ENCODE results near the gene LRP6. TPM values are rescaled to one million over a fixed set of nuclear protein-coding genes. Genes with fewer than 3 reads are reported as not detected.

LRP6 gene
- total and polyA plus RNA-seq, 2 experiments from 2014 or later: 29.1 to 73.8 TPM

DNA sequence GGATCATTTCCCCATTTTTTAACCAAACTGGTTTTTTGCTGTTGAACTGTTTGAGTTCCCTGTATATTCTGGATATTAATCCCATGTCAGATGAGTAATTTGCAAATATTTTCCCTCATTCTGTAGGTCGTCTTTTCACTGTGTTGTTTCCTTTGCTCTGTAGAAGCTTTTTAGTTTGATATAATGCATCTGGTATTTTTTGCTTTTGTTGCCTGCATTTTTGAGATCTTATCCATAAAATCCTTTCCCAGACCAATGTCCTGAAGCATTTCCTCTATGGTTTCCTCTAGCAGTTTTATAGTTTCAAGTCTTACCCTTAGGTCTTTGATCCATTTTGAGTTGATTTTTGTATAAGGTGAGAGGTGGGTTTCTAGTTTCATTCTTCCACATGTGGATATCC lies 71.3 kb downstream of the LRP6 start:
- H3K4me1 ChIP-seq (ENCODE audit: insufficient read depth): no peaks in the 10 kb centered on the region
- peaks cover 88% of the 10 kb centered on the region for H3K79me2 ChIP-seq (replicated peaks; ENCODE audit: insufficient read depth)
- no peaks in the 10 kb centered on the region for H3F3A ChIP-seq (replicated peaks; ENCODE audit: low read depth)
- H3K9me2 ChIP-seq (ENCODE audit: insufficient read depth): no peaks in the 10 kb centered on the region
- Mint-ChIP-seq H3K4me3 (no peak overlapping the region), H3K4me1 (peaks cover 5% of the 10 kb centered on the region; the same call in 1 of the 3 replicates), H3K9me3 (peaks cover 4% of the 10 kb centered on the region; the same call in 1 of the 3 replicates), H3K27ac (peak overlapping the region; percentile 40; the same call in 1 of the 2 replicates), H3K27me3 (ENCODE audit: insufficient read depth, low read depth, poor library complexity) (no peaks in the 10 kb centered on the region), H3K36me3 (ENCODE audit: low read depth) (peaks cover 37% of the 10 kb centered on the region)
- TF ChIP-seq EZH2phosphoT487 (IDR thresholded peaks at IDR 0.05; ENCODE audit: unreplicated experiment) (no peak), EZH2 (IDR thresholded peaks at IDR 0.05; ENCODE audit: low read depth, unreplicated experiment) (no peak), POLR2AphosphoS5 (IDR thresholded peaks at IDR 0.05; ENCODE audit: low read depth) (no peak), JUNB (IDR thresholded peaks at IDR 0.05; ENCODE audit: unreplicated experiment) (no peak), CREB1 (CRISPR knock-in tag; IDR thresholded peaks at IDR 0.05; ENCODE audit: low read depth) (no peak), ZNF331 (CRISPR knock-in tag; IDR thresholded peaks at IDR 0.05; ENCODE audit: low read depth) (no peak), ZNF114 (CRISPR knock-in tag; IDR thresholded peaks at IDR 0.05) (no peak), NANOG (IDR thresholded peaks at IDR 0.05; ENCODE audit: borderline replicate concordance) (no peak), STAT1 (IDR thresholded peaks at IDR 0.05; ENCODE audit: unreplicated experiment) (no peak)
- TF ChIP-seq, protein P1, sequence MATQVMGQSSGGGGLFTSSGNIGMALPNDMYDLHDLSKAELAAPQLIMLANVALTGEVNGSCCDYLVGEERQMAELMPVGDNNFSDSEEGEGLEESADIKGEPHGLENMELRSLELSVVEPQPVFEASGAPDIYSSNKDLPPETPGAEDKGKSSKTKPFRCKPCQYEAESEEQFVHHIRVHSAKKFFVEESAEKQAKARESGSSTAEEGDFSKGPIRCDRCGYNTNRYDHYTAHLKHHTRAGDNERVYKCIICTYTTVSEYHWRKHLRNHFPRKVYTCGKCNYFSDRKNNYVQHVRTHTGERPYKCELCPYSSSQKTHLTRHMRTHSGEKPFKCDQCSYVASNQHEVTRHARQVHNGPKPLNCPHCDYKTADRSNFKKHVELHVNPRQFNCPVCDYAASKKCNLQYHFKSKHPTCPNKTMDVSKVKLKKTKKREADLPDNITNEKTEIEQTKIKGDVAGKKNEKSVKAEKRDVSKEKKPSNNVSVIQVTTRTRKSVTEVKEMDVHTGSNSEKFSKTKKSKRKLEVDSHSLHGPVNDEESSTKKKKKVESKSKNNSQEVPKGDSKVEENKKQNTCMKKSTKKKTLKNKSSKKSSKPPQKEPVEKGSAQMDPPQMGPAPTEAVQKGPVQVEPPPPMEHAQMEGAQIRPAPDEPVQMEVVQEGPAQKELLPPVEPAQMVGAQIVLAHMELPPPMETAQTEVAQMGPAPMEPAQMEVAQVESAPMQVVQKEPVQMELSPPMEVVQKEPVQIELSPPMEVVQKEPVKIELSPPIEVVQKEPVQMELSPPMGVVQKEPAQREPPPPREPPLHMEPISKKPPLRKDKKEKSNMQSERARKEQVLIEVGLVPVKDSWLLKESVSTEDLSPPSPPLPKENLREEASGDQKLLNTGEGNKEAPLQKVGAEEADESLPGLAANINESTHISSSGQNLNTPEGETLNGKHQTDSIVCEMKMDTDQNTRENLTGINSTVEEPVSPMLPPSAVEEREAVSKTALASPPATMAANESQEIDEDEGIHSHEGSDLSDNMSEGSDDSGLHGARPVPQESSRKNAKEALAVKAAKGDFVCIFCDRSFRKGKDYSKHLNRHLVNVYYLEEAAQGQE (IDR thresholded peaks at IDR 0.05; ENCODE audit: unreplicated experiment): no peak
- TF ChIP-seq, protein P2, sequence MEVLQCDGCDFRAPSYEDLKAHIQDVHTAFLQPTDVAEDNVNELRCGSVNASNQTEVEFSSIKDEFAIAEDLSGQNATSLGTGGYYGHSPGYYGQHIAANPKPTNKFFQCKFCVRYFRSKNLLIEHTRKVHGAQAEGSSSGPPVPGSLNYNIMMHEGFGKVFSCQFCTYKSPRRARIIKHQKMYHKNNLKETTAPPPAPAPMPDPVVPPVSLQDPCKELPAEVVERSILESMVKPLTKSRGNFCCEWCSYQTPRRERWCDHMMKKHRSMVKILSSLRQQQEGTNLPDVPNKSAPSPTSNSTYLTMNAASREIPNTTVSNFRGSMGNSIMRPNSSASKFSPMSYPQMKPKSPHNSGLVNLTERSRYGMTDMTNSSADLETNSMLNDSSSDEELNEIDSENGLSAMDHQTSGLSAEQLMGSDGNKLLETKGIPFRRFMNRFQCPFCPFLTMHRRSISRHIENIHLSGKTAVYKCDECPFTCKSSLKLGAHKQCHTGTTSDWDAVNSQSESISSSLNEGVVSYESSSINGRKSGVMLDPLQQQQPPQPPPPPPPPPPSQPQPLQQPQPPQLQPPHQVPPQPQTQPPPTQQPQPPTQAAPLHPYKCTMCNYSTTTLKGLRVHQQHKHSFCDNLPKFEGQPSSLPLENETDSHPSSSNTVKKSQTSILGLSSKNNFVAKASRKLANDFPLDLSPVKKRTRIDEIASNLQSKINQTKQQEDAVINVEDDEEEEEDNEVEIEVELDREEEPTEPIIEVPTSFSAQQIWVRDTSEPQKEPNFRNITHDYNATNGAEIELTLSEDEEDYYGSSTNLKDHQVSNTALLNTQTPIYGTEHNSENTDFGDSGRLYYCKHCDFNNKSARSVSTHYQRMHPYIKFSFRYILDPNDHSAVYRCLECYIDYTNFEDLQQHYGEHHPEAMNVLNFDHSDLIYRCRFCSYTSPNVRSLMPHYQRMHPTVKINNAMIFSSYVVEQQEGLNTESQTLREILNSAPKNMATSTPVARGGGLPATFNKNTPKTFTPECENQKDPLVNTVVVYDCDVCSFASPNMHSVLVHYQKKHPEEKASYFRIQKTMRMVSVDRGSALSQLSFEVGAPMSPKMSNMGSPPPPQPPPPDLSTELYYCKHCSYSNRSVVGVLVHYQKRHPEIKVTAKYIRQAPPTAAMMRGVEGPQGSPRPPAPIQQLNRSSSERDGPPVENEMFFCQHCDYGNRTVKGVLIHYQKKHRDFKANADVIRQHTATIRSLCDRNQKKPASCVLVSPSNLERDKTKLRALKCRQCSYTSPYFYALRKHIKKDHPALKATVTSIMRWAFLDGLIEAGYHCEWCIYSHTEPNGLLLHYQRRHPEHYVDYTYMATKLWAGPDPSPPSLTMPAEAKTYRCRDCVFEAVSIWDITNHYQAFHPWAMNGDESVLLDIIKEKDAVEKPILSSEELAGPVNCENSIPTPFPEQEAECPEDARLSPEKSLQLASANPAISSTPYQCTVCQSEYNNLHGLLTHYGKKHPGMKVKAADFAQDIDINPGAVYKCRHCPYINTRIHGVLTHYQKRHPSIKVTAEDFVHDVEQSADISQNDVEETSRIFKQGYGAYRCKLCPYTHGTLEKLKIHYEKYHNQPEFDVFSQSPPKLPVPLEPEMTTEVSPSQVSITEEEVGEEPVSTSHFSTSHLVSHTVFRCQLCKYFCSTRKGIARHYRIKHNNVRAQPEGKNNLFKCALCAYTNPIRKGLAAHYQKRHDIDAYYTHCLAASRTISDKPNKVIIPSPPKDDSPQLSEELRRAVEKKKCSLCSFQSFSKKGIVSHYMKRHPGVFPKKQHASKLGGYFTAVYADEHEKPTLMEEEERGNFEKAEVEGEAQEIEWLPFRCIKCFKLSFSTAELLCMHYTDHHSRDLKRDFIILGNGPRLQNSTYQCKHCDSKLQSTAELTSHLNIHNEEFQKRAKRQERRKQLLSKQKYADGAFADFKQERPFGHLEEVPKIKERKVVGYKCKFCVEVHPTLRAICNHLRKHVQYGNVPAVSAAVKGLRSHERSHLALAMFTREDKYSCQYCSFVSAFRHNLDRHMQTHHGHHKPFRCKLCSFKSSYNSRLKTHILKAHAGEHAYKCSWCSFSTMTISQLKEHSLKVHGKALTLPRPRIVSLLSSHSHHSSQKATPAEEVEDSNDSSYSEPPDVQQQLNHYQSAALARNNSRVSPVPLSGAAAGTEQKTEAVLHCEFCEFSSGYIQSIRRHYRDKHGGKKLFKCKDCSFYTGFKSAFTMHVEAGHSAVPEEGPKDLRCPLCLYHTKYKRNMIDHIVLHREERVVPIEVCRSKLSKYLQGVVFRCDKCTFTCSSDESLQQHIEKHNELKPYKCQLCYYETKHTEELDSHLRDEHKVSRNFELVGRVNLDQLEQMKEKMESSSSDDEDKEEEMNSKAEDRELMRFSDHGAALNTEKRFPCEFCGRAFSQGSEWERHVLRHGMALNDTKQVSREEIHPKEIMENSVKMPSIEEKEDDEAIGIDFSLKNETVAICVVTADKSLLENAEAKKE (CRISPR knock-in tag; IDR thresholded peaks at IDR 0.05): no peak
- TF ChIP-seq, protein P3, sequence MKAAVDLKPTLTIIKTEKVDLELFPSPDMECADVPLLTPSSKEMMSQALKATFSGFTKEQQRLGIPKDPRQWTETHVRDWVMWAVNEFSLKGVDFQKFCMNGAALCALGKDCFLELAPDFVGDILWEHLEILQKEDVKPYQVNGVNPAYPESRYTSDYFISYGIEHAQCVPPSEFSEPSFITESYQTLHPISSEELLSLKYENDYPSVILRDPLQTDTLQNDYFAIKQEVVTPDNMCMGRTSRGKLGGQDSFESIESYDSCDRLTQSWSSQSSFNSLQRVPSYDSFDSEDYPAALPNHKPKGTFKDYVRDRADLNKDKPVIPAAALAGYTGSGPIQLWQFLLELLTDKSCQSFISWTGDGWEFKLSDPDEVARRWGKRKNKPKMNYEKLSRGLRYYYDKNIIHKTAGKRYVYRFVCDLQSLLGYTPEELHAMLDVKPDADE (IDR thresholded peaks at IDR 0.05): no peak
- TF ChIP-seq, protein P4, sequence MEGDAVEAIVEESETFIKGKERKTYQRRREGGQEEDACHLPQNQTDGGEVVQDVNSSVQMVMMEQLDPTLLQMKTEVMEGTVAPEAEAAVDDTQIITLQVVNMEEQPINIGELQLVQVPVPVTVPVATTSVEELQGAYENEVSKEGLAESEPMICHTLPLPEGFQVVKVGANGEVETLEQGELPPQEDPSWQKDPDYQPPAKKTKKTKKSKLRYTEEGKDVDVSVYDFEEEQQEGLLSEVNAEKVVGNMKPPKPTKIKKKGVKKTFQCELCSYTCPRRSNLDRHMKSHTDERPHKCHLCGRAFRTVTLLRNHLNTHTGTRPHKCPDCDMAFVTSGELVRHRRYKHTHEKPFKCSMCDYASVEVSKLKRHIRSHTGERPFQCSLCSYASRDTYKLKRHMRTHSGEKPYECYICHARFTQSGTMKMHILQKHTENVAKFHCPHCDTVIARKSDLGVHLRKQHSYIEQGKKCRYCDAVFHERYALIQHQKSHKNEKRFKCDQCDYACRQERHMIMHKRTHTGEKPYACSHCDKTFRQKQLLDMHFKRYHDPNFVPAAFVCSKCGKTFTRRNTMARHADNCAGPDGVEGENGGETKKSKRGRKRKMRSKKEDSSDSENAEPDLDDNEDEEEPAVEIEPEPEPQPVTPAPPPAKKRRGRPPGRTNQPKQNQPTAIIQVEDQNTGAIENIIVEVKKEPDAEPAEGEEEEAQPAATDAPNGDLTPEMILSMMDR (conservative IDR thresholded peaks at IDR 0.05; ENCODE audit: low read depth in 2 of 2): no peak
- no peak overlapping the region for H3K27ac ChIP-seq (ENCODE audit: low read depth)
- H3K27me3 ChIP-seq (ENCODE audit: insufficient read depth): no peaks in the 10 kb centered on the region
- H2AFZ ChIP-seq: no peak overlapping the region
- H3K4me3 ChIP-seq: no peak overlapping the region
- DNase-seq (ENCODE audit: low spot score): no peak
- no peak overlapping the region for H3K4me2 ChIP-seq
- H3K36me3 ChIP-seq (ENCODE audit: insufficient read depth): no peaks in the 10 kb centered on the region
- H4K20me1 ChIP-seq (replicated peaks; ENCODE audit: insufficient read depth): 0 out of 2 replicates have a peak, but pooled peaks cover 4% of the 10 kb centered on the region
- ATAC-seq: no peak
